Activated CD4-positive, alpha-beta T cell treated with anti-CD3 and anti-CD28 coated beads, Interleukin-2, amount 50 U/mL, for 24 hours (primary cell): Measurements from ENCODE around the gene NOD1.

Source experiments
- DNase-seq, 2 donors: peaks; one replicate each; pipeline ENCODE4 v3.0.0-alpha.2; 2020; ENCODE audit warnings: low read depth in 1 of 2, low spot score in 1 of 2

The NOD1 gene

DNA sequence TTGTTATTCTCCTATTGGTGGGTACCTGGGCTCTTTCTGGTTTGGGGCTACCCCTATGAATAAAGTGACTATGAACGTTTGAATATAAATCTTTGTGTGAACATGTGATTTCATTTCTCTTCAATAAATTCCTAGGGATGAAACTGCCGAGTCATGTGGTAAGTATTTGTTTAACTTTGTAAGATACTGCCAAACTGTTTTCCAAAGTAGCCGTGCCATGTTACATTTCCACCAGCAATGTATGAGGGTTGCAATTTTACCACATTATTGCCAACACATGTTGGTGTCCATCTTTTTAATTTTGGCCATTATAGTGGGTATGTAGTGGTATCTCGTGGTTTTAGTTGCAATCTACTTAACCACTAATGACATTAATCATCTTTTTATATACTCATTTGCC, 99.5 kb downstream of the NOD1 start:
- DNase-seq: no peak

DNA sequence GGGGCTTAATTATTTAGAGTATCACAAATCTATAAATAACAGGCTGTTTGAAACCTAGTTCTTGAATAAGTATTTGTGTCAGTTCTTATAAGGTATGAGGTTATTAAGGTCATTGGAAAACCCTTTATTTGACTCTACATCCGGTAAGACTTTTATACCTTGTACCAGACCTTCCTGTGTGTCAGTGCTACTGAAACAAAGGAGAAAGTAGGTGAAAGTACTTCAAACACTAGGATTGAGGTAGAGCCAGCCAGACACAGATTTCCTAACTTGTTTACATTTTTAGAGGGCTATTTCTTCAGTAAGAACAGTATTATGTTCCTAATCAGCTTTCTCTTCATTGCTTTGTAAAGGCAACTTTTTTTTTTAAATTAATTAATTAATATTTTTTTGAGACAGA, 100.3 kb downstream of the NOD1 start:
- no peak for DNase-seq
